ENCODE measurements around the gene ADGRB2.

Gene ADGRB2

DNA sequence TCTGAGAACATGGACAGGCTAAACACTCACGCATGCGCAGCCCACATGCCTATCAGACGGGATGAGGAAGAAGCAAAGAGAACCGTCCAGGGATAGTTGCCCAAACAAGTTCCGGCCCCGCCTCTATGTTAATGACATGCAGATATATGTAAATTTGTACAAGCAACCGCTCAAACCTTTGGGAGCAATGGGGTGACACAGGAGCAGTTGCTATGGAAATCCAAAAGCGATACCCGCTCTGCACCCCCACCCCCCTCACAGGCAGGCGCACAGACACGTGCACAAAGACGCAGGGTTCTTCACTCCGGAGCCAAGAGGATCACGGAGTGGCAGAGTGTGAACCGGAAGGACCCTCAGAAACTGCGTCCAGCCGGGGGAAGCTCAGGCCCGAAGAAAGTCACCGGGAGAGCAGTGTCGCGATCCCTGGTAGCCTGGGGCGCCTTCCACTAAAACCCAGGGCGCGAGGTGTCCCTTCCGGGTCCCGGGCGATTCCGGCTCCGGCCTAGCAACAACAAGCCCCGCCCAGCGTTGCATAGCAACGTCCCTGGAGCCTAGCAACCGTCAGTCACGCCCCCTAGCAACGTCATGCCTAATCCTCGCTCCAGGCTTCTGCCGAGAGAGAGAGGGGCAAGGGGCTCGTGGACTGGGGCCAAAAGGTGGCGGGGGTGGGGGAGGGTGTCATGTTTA, 24.1 kb upstream of the ADGRB2 start (continued):
- TF ChIP-seq, protein P1, sequence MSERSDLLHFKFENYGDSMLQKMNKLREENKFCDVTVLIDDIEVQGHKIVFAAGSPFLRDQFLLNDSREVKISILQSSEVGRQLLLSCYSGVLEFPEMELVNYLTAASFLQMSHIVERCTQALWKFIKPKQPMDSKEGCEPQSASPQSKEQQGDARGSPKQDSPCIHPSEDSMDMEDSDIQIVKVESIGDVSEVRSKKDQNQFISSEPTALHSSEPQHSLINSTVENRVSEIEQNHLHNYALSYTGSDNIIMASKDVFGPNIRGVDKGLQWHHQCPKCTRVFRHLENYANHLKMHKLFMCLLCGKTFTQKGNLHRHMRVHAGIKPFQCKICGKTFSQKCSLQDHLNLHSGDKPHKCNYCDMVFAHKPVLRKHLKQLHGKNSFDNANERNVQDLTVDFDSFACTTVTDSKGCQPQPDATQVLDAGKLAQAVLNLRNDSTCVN (tag by site-specific recombination; optimal IDR thresholded peaks at IDR 0.05), result peak; percentile 30
- peak; percentile 97 for TF ChIP-seq MYNN (tag by site-specific recombination; IDR thresholded peaks at IDR 0.05; ENCODE audit: borderline replicate concordance)
- peak; percentile 30 for TF ChIP-seq GLIS1 (tag by site-specific recombination; IDR thresholded peaks at IDR 0.05)
- TF ChIP-seq, protein P2, sequence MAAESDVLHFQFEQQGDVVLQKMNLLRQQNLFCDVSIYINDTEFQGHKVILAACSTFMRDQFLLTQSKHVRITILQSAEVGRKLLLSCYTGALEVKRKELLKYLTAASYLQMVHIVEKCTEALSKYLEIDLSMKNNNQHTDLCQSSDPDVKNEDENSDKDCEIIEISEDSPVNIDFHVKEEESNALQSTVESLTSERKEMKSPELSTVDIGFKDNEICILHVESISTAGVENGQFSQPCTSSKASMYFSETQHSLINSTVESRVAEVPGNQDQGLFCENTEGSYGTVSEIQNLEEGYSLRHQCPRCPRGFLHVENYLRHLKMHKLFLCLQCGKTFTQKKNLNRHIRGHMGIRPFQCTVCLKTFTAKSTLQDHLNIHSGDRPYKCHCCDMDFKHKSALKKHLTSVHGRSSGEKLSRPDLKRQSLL (tag by site-specific recombination; IDR thresholded peaks at IDR 0.05), result no peak
- TF ChIP-seq ZSCAN30 (tag by site-specific recombination; IDR thresholded peaks at IDR 0.05), result peak; percentile 24; the same call in 1 of the 2 replicates
- TF ChIP-seq ZNF600 (tag by site-specific recombination; IDR thresholded peaks at IDR 0.05), result peak; percentile 40
- peak; percentile 61 for TF ChIP-seq ZXDB (tag by site-specific recombination; IDR thresholded peaks at IDR 0.05)
- 0 out of 2 replicates have a peak, but pooled peaks have one; percentile 15 for TF ChIP-seq ZNF2 (tag by site-specific recombination; IDR thresholded peaks at IDR 0.05)
- no peak for TF ChIP-seq ZNF560 (tag by site-specific recombination; IDR thresholded peaks at IDR 0.05; ENCODE audit: borderline replicate concordance)
- peak; percentile 76 for TF ChIP-seq SP2 (tag by site-specific recombination; IDR thresholded peaks at IDR 0.05)
- TF ChIP-seq WT1 (tag by site-specific recombination; IDR thresholded peaks at IDR 0.05), result no peak
- TF ChIP-seq SP3 (tag by site-specific recombination; IDR thresholded peaks at IDR 0.05), result peak; percentile 33
- TF ChIP-seq SCRT1 (tag by site-specific recombination; IDR thresholded peaks at IDR 0.05; ENCODE audit: borderline replicate concordance), result no peak
- peak; percentile 28; the same call in 1 of the 2 replicates for TF ChIP-seq ZNF423 (tag by site-specific recombination; IDR thresholded peaks at IDR 0.05)
- TF ChIP-seq ZNF23 (tag by site-specific recombination; IDR thresholded peaks at IDR 0.05; ENCODE audit: borderline replicate concordance), result no peak
- peak; percentile 91 for TF ChIP-seq KLF9 (tag by site-specific recombination; IDR thresholded peaks at IDR 0.05; ENCODE audit: low read depth)
- no peak for TF ChIP-seq ZFP37 (tag by site-specific recombination; IDR thresholded peaks at IDR 0.05)
- TF ChIP-seq ZBTB17 (tag by site-specific recombination; IDR thresholded peaks at IDR 0.05), result peak; percentile 81

DNA sequence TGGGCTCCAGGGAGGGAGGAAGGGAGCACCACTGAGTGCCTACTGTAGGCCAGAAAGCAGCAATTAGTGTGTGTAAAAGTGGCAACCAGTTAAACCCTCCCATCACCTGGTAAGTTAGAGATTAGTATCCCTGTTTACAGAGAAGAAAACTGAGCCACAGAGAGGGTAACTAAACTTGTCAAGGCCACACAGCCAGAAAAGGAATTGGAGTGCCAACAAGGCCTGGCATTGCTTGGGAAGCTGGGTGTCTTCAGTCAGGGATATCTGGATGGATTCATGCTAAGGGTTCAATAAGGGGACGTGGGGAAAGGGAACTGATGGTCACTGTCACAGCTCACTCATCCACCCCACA, 23.6 kb upstream of the ADGRB2 start:
- Histone ChIP-seq H3K36me3 (ENCODE audit: control insufficient read depth in 2 of 2, insufficient read depth in 1 of 2, low read length in 2 of 2) (no peaks in the 10 kb centered on the region), H3K4me1 (ENCODE audit: control insufficient read depth, insufficient read depth, low read length) (no peaks in the 10 kb centered on the region), H3K4me3 (ENCODE audit: low read depth, low read length) (no peak overlapping the region), H3K9me3 (ENCODE audit: control insufficient read depth, insufficient read depth, low read depth, low read length) (no peaks in the 10 kb centered on the region), H3K27ac (ENCODE audit: extremely low read depth, low read depth, low read length) (no peak overlapping the region; the same call in 1 of the 2 replicates)
- no peak for TF ChIP-seq ZNF626 (tag by site-specific recombination; IDR thresholded peaks at IDR 0.05)
- TF ChIP-seq ZNF768 (tag by site-specific recombination; IDR thresholded peaks at IDR 0.05), result 0 out of 2 replicates have a peak, but pooled peaks have one; percentile 38
- TF ChIP-seq ZEB2 (tag by site-specific recombination; IDR thresholded peaks at IDR 0.05), result no peak
- ChIA-PET POLR2A (interaction anchor here (1.9 kb wide), 2 partner anchors 25 to 143 kb away, joined by 4 to 9 read pairs; partner anchors contain the start of gene PEF1), CTCF (interaction anchor here (0.6 to 5.4 kb wide), 13 partner anchors 11 to 224 kb away, joined by 3 to 99 read pairs (median 8); partner anchors contain the start of gene ADGRB2)

DNA sequence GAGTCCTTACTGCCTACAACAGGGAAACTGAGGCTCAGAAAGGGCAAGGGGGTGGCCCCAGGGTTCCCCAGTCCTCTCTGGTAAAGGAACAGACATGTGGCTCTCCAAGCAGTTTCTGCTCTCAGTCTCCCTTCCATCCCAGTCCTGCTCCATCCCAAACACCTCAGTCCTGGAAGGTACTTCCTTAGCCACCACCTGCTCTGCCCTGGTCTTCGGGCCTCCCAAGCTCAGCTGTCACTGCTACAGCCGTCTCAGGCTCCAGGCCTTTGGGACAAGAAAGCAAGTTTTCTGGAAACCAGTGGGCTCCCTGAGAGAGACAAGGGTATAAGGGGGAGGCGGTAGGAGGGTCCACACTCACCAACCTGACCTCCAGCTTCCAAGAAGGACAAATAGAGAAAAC, 23.1 kb upstream of the ADGRB2 start:
- TF ChIP-seq SCRT1 (tag by site-specific recombination; IDR thresholded peaks at IDR 0.05; ENCODE audit: borderline replicate concordance) (no peak), ZNF48 (tag by site-specific recombination; IDR thresholded peaks at IDR 0.05) (no peak), ZNF629 (tag by site-specific recombination; IDR thresholded peaks at IDR 0.05) (no peak), ZNF670 (tag by site-specific recombination; IDR thresholded peaks at IDR 0.05; ENCODE audit: low read depth) (no peak), ZNF292 (tag by site-specific recombination; IDR thresholded peaks at IDR 0.05; ENCODE audit: borderline replicate concordance, low read depth) (no peak), ZNF600 (tag by site-specific recombination; IDR thresholded peaks at IDR 0.05) (0 out of 2 replicates have a peak, but pooled peaks have one; percentile 14), ZNF560 (tag by site-specific recombination; IDR thresholded peaks at IDR 0.05; ENCODE audit: borderline replicate concordance) (no peak)
- TF ChIP-seq, protein P3, sequence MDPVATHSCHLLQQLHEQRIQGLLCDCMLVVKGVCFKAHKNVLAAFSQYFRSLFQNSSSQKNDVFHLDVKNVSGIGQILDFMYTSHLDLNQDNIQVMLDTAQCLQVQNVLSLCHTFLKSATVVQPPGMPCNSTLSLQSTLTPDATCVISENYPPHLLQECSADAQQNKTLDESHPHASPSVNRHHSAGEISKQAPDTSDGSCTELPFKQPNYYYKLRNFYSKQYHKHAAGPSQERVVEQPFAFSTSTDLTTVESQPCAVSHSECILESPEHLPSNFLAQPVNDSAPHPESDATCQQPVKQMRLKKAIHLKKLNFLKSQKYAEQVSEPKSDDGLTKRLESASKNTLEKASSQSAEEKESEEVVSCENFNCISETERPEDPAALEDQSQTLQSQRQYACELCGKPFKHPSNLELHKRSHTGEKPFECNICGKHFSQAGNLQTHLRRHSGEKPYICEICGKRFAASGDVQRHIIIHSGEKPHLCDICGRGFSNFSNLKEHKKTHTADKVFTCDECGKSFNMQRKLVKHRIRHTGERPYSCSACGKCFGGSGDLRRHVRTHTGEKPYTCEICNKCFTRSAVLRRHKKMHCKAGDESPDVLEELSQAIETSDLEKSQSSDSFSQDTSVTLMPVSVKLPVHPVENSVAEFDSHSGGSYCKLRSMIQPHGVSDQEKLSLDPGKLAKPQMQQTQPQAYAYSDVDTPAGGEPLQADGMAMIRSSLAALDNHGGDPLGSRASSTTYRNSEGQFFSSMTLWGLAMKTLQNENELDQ (tag by site-specific recombination; IDR thresholded peaks at IDR 0.05; ENCODE audit: low read depth), result no peak
- TF ChIP-seq, protein P2 (tag by site-specific recombination; IDR thresholded peaks at IDR 0.05), result no peak
- Histone ChIP-seq H3K4me3 (ENCODE audit: low read depth, low read length) (no peak overlapping the region), H3K4me1 (ENCODE audit: control insufficient read depth, insufficient read depth, low read length) (no peaks in the 10 kb centered on the region), H3K9me3 (ENCODE audit: control insufficient read depth, insufficient read depth, low read depth, low read length) (no peaks in the 10 kb centered on the region), H3K36me3 (ENCODE audit: control insufficient read depth in 2 of 2, insufficient read depth in 1 of 2, low read length in 2 of 2) (no peaks in the 10 kb centered on the region), H3K27ac (ENCODE audit: extremely low read depth, low read depth, low read length) (no peak overlapping the region)
- POLR2A ChIA-PET, result no interaction called here
- CTCF ChIA-PET, result interaction anchor here (0.6 to 3.1 kb wide), 4 partner anchors 20 to 224 kb away, joined by 3 to 51 read pairs (median 6); partner anchors contain the start of gene ADGRB2
